PFSK-1 (cell line): Measurements from ENCODE around the gene APBA2.

Source experiments
- POLR2AphosphoS5 ChIP-seq: IDR thresholded peaks from 2 replicates; pipeline ENCODE4 v1.6.1; 2012; ENCODE audit warnings: low read depth, mild to moderate bottlenecking, control low read depth, low read length, moderate library complexity
- TAF1 ChIP-seq: IDR thresholded peaks from 2 replicates; pipeline ENCODE4 v1.6.1; 2012; ENCODE audit warnings: low read length, control low read depth, borderline replicate concordance; ENCODE audit not compliant: insufficient read depth
- TF ChIP-seq, protein P1 (sequence below), 2 experiments: IDR thresholded peaks; 2 replicates each; pipeline versions ENCODE4 v1.6.1 to v1.8.0; 2011 to 2012; ENCODE audit warnings: low read depth in 2 of 2, low read length in 2 of 2, control low read depth in 1 of 2, inconsistent platforms in 1 of 2, mild to moderate bottlenecking in 1 of 2, moderate library complexity in 1 of 2; ENCODE audit not compliant: insufficient read depth in 1 of 2

DNA sequence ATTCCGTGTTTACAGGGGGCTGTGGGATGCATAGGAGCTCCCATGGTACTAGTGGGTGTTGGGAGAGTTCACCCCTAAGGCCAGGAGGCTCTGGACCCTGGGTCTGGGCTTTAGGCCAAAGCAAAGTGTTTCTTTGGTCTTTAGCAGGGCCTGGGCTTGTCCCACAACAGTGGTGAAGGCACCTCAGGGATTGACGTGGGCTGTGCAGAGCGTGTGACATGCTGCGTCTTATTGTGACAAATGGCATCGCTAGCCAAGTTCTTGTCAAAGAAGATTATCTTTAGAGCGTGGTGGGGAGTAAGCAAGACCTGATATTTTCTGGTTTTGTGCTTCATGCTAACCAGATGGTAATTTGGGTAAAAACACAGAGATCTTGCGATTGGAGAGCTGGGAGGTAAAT is 170.1 kb downstream of the APBA2 start:
- TF ChIP-seq POLR2AphosphoS5 (no peak), TAF1 (no peak)
- TF ChIP-seq, protein P1, sequence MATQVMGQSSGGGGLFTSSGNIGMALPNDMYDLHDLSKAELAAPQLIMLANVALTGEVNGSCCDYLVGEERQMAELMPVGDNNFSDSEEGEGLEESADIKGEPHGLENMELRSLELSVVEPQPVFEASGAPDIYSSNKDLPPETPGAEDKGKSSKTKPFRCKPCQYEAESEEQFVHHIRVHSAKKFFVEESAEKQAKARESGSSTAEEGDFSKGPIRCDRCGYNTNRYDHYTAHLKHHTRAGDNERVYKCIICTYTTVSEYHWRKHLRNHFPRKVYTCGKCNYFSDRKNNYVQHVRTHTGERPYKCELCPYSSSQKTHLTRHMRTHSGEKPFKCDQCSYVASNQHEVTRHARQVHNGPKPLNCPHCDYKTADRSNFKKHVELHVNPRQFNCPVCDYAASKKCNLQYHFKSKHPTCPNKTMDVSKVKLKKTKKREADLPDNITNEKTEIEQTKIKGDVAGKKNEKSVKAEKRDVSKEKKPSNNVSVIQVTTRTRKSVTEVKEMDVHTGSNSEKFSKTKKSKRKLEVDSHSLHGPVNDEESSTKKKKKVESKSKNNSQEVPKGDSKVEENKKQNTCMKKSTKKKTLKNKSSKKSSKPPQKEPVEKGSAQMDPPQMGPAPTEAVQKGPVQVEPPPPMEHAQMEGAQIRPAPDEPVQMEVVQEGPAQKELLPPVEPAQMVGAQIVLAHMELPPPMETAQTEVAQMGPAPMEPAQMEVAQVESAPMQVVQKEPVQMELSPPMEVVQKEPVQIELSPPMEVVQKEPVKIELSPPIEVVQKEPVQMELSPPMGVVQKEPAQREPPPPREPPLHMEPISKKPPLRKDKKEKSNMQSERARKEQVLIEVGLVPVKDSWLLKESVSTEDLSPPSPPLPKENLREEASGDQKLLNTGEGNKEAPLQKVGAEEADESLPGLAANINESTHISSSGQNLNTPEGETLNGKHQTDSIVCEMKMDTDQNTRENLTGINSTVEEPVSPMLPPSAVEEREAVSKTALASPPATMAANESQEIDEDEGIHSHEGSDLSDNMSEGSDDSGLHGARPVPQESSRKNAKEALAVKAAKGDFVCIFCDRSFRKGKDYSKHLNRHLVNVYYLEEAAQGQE (IDR thresholded peaks at IDR 0.05; ENCODE audit: insufficient read depth in 1 of 2, low read depth in 2 of 2, low read length in 2 of 2): no peak
